ENCODE data around the gene PPIL4.
"Not testable (repeated sequence)": the region's sequence is repeated elsewhere in the genome, so short reads cannot be mapped to it uniquely, and the experiment has no call there.

The PPIL4 gene

DNA sequence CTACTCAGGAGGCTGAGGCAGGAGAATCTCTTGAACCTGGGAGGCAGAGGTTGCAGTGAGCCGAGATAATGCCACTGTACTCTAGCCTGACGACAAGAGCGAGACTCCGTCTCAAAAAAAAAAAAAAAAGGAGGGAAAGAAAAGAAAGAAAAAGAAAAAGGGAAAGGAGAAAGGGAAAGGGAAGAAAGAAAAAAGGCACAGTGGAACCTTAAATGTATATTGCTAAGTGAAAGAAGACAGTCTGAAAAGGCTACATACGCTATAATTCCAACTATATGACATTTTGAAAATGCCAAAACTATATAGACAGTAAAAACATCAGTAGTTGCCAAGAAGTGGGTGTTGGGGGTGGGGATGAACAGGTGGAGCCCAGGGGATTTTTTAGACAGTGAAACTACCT, 16.2 kb downstream of the PPIL4 start:
- no peak for DNase-seq (ENCODE audit: low read depth, low spot score)

DNA sequence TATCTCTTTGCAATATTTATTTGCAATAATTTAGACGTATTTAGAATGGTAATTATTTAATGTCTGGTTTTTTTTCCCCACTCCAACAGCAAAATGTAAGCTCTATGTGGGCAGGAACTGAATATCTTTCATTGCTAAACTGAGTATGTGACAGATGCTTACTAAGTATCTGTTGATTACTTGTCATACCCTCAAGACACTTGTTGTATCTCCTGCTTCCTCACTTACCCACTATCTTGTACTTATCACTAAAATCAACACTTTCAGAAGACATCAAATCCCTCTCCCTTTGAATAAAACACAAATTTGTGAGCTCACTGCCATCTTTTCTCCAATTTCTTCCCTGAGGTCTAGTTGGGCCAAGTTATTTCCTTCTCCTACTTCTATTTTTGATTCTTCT, 30.3 kb downstream of the PPIL4 start:
- DNase-seq (ENCODE audit: low read depth, low spot score): no peak

- no peak for DNase-seq (ENCODE audit: low read depth, low spot score)
Measured at GRCh38 chr6:149513915-149514314, 31.9 kb downstream of the PPIL4 start.

- DNase-seq (ENCODE audit: low read depth, low spot score): no peak
Measured at GRCh38 chr6:149510793-149511512, 34.9 kb downstream of the PPIL4 start.

GRCh38 chr6:149508485-149508884, 37.4 kb downstream of the PPIL4 start:
- DNase-seq (ENCODE audit: low read depth, low spot score): no peak

DNA sequence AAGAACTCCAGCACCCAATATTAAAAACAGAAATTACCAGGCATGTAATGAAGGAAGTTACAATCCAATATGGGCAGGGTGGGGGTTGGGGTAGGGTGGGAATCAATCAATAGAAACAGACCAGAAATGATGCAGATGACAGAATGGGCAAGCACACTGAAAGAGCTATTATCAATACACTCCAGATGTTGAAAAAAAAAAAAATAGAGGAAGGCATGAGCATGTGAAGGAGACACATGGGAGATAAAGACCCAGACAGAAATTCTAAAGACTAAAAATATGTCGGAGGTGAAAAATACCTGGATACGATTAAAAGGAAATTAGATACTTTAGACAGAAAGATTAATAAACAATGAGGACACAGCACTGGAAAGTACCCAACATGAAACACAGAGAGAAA, 42.0 kb downstream of the PPIL4 start:
- no peak for DNase-seq (ENCODE audit: low read depth, low spot score)

GRCh38 chr6:149503276-149503675, 42.6 kb downstream of the PPIL4 start:
- DNase-seq (ENCODE audit: low read depth, low spot score): no peak

- no peak for DNase-seq (ENCODE audit: low read depth, low spot score)
Measured at GRCh38 chr6:149501768-149502167, 44.1 kb downstream of the PPIL4 start.

- no peak for DNase-seq (ENCODE audit: low read depth, low spot score)
Measured at GRCh38 chr6:149501201-149501600, 44.6 kb downstream of the PPIL4 start.

DNA sequence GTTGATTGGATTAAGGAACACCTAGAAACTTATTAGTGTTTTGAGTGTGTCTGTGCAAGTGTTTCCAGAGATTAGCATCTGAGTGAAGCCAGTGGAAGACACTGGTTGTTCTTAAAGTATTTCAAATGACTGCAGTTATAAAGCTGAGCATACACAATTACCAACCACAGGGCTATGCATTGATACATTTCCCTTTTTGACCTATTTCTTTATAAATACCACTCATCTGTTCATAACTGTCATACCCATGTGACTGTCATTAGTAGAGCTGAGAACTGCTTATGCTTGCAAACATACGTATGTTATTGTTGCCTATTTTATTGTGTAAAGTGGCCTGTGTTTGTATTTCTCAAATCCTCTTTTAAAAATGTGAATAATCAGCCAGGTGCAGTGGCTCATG, 45.7 kb downstream of the PPIL4 start:
- DNase-seq (ENCODE audit: low read depth, low spot score): no peak

GRCh38 chr6:149499066-149499465, 46.8 kb downstream of the PPIL4 start:
- DNase-seq (ENCODE audit: low read depth, low spot score): no peak

- no peak for DNase-seq (ENCODE audit: low read depth, low spot score)
Measured at GRCh38 chr6:149497365-149497764, 48.5 kb downstream of the PPIL4 start.

DNA sequence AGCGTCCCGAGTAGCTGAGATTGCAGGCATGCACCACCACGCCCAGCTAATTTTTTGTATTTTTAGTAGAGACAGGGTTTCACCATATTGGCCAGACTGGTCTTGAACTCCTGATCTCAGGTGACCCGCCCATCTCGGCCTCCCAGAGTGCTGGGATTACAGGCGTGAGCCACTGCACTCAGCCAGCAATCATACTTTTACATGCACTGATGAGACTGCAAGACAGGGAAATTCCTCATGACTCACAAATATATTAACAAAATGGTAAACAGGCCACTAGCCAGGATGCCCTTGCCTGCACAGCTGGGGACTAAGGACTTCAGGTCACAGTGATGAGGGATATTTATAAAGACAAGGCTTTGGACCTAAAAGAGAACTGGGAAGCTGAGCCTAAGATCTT, 49.2 kb downstream of the PPIL4 start:
- DNase-seq (ENCODE audit: low read depth, low spot score): not testable (repeated sequence)

DNA sequence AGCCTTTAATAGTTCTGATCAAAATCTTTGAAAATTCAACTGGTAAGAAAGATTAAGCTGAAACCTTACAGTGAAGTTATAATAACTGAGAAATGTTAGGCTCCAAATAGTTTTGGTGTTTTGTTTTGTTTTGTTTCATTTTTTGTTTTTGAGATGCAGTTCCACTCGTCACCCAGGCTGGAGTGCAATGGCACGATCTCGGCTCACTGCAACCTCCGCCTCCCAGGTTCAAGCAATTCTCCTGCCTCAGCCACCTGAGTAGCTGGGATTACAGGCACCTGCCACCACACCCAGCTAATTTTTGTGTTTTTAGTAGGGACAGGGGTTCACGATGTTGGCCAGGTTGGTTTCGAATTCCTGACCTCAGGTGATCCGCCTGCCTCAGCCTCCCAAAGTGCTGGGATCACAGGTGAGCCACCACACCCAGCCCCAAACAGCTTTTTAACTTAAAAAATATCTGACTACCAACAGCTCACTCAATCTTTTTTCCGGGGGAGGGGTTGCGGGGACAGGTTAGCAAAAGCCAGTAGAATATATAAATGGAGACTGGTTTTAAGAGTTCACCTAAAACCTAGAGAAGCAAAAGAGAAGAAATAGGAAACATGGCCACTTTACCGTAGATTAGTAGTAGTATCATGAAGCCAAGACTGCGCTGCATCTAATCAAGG, 50.4 kb downstream of the PPIL4 start:
- not testable (repeated sequence) for DNase-seq (ENCODE audit: low read depth, low spot score)

- DNase-seq (ENCODE audit: low read depth, low spot score): not testable (repeated sequence)
Measured at GRCh38 chr6:149494810-149495209, 51.0 kb downstream of the PPIL4 start.

DNA sequence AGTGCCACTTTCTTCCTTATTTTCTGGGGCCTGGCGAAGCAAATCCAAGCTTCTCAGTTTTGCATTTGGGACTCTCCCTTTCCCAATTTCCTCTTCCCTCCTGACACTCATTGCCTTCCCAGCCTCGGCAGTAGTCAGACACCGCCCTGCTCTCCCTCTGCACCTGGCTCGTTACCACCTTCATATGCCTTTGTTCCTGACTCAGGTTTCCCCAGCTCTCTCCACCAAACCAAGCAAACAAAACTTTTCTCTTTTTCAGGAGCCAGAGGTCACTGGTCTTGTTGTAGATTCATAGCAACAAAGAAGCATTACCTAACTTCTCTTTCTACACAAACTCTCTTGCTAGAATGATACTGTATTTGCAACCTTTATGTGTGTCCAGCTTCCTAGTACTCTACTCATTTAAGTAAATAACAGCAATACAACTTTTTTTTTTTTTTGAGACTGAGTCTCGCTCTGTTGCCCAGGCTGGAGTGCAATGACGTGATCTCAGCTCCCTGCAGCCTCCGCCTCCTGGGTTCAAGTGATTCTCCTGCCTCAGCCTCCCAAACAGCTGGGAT, 52.0 kb downstream of the PPIL4 start:
- no peak for DNase-seq (ENCODE audit: low read depth, low spot score)

DNA sequence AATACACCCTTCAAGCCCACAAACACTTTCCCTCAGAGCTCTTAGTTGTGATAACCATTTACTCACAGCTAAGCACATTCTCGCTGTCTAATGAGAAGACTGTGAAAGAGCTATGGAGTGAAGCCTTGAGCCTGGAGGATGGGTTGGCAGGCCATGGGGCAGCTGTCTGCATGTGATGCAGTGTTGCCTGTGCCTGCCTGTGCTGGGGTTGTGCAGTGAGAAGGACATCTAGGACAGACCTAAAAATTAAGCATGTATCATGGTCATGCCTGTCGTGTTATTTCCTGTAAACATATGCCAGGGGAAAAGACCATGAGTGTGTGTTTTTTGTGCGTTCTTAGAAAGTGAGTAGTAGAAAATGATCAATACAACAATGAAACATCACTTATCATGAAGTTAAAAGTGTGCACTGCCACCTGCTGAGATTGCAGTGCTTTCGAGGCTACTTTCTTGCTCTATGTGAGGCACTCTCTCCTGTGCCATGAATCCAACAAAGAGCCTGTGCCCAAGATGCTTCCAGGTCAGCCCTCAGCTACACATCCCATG, 53.0 kb downstream of the PPIL4 start:
- no peak for DNase-seq (ENCODE audit: low read depth, low spot score)

- no peak for DNase-seq (ENCODE audit: low read depth, low spot score)
Measured at GRCh38 chr6:149489967-149490366, 55.9 kb downstream of the PPIL4 start.

DNA sequence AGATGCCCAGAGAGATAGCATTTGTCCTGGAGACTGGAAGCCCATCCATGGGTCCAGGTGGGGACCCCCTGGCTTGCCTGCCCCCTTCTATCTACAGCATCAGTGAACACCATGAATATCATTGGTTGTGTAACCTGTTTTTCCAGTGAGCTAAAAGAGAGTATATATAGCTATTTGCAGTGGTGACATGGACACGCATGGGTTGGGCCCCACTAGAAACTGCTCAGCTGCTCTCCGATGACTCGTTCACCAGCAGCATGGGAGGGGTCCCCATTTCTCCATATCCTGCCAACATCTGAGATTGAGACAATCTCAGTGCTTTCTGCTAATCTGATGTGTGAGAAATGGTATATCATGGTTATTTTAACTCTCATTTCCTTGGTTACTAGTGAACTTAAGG, 57.0 kb downstream of the PPIL4 start:
- no peak for DNase-seq (ENCODE audit: low read depth, low spot score)

GRCh38 chr6:149487316-149487715, 58.5 kb downstream of the PPIL4 start:
- DNase-seq (ENCODE audit: low read depth, low spot score): no peak

DNA sequence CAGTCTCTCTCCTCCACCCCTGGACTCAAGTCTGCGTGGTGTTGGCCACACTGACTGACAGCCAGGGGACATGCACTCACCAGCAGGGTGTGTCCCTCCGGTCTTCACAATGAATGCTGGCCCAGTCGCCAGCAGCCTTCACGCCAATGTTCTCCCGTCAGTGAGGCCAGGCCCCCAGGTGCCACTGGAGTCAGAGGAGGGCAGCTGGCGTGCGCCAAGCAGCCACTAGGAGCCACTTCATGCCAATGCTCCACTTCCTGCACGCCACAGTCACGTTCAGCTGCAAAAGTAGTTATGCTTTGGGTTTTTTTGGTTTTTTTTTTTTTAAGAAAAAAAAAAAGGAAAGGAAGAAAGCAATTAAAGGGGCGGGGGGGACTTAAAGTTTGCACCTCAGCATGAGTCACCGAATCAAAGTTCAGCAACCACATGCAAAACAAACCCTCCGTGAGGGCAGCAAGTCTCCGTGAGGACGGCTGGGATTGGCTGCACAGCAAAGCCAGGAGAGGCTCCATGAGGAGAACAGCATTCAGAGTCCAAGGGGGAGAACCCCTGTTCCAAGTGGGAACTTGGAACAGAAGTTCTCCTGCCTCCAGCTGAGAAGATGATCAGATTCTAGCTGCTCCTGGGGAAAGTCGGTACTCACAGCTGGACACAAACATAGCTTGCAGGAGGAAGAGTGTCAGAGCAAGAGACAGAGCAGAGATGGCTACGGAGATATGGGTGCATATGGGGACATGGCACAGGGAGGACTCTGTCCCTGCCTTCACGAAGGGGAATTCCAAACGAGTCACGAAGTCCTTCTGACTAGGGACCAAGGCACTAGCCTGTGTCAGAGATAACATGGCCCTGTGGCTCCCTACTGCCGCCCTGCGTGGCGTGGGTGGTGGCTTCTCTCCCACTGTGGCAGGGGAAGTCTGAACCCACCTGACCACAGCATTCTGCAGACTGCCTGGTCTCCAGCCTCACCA, 60.8 kb downstream of the PPIL4 start, which contains the start of gene ZC3H12D:
TSS of gene ZC3H12D (minus strand) at position 282 of the 968 bp plus-strand sequence. CDS start 10,471 bp downstream, outside the sequence.
- DNase-seq (ENCODE audit: low read depth, low spot score): peak; percentile 53

Data from activated naive CD8-positive, alpha-beta T cell treated with anti-CD3 and anti-CD28 coated beads, Interleukin-2, amount 50 U/mL, for 16 hours (primary cell).